Right lobe of liver (tissue), 6 donors: ENCODE measurements around the gene SLC13A5. TPM values are rescaled to one million over a fixed set of nuclear protein-coding genes. Genes with fewer than 3 reads are reported as not detected.
A peak's percentile ranks its signal among the peaks of the same experiment; 100 is the strongest.

Experiments
- ATAC-seq, 4 donors: fragments of 200-7000 bp; cut with Tn5 transposase; one replicate each; pipeline ENCODE4 v1.9.1; 2020; ENCODE audit warnings: mild to moderate bottlenecking in 4 of 4, moderate library complexity in 4 of 4
- DNase-seq, 3 donors: peaks; one replicate each; pipeline ENCODE4 v3.0.0-alpha.2; 2020
- H3K27ac ChIP-seq, 3 donors: fragments of 200-600 bp; one replicate each; pipeline ENCODE4 v1.8.0; 2022
- H3K27me3 ChIP-seq, 2 donors: fragments of 200-600 bp; one replicate each; pipeline ENCODE4 v1.8.0; 2022
- H3K36me3 ChIP-seq, 4 donors: fragments of 200-600 bp; sonication (generic) in 1 of 4; one replicate each; pipeline versions ENCODE4 v1.5.1 to v1.8.0; 2017 to 2022; ENCODE audit warnings: control low read depth in 1 of 4
- H3K4me1 ChIP-seq, 4 donors: fragments of 200-600 bp; sonication (generic) in 1 of 4; one replicate each; pipeline versions ENCODE4 v1.5.1 to v1.8.0; 2017 to 2022; ENCODE audit warnings: control low read depth in 1 of 4
- H3K4me3 ChIP-seq, 3 donors: fragments of 200-600 bp; one replicate each; pipeline ENCODE4 v1.8.0; 2022
- H3K9me3 ChIP-seq, 4 donors: fragments of 200-600 bp; sonication (generic) in 1 of 4; one replicate each; pipeline versions ENCODE4 v1.5.1 to v1.8.0; 2017 to 2022; ENCODE audit warnings: control low read depth in 1 of 4
- POLR2A ChIP-seq: fragments of 450-650 bp; IDR thresholded peaks from one replicate; pipeline ENCODE4 v1.6.1; 2017; ENCODE audit warnings: antibody characterized with exemption, mild to moderate bottlenecking
- WGBS: methylation state at CpG from one replicate; pipeline ENCODE4 v1.1.6; 2018; ENCODE audit warnings: low coverage, low lambda C conversion rate; ENCODE audit not compliant: insufficient coverage; ENCODE audit errors: missing lambda C conversion rate; 5-methylcytosine and 5-hydroxymethylcytosine counted together
- intact Hi-C, 2 donors: fragments of 100-400 bp; cut with DNase I; formaldehyde crosslinking; loops; one replicate each; pipeline versions ENCODE4 v1.11.2 to v1.14.1; 2022
- total RNA-seq, 6 experiments: library from RNA; depleted of rRNA in 2 of 6; stranded (reverse); fragments of >200 nt in 2 of 6; fragmentation: NEBNext Ultra II Directional in 3 of 6; extraction: Animal tissue kit (Norgen Biotek cat#: 25700) in 3 of 6; gene quantifications; one replicate each; pipeline versions ENCODE4 v1.1.0 to v1.2.4, GENCODE V29; 2016 to 2023
- TF ChIP-seq, protein P1 (sequence below), 4 donors: fragments of 200-600 bp in 3 of 4; fragments of 450-650 bp in 1 of 4; IDR thresholded peaks; one replicate each; pipeline versions ENCODE4 v1.5.1 to v1.8.0; 2016 to 2022; ENCODE audit warnings: antibody characterized with exemption in 4 of 4, mild to moderate bottlenecking in 2 of 4
- donor health status: DM: no; HTN: yes; CAD: no.
- donor health status: DM: no; HTN: no; CAD: no.
- donor health status: DM: no; HTN: no; CAD: no.
- donor health status: DM: no; HTN: yes; CAD: no.
- donor health status: DM: no; HTN: yes; CAD: no.

The SLC13A5 gene
- total RNA-seq, 6 experiments from 2014 or later: 142 to 383 (median 264) TPM

DNA sequence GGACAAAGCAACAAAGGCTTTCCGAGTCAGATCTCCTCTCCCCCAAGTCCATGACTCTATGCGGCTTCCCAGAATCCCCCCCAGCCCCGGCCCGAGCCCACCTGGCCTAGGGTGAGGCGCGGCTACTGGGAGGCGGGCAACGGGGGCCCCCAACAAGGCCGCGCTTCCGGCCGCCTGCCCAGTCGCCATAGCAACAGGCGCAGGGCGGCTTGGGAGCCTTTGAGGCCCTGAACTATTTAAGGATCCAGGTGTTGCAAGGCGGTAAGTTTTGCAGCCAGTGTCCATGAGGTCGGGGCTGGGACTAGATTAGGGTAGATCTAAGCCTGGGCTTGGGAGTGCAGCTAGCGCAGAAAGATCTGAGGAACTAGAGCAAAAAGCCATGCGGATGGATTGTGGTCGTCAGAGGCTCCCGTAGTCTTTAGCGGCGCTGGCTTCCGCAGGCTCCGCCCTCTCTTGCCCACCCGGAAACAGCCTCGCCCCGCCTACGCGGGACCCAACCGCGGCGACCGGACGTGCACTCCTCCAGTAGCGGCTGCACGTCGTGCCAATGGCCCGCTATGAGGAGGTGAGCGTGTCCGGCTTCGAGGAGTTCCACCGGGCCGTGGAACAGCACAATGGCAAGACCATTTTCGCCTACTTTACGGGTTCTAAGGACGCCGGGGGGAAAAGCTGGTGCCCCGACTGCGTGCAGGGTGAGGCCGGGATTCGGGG lies 72.5 kb downstream of the SLC13A5 start, which contains the start of the genes KIAA0753 and TXNDC17:
Gene KIAA0753 (minus strand): TSS at position 176 of the 711 bp plus-strand sequence. CDS start 5,608 bp downstream, outside the sequence.
Gene TXNDC17 (plus strand): TSS at position 525 of the 711 bp plus-strand sequence. CDS start 23 bp downstream, at position 548.
- intact Hi-C loops: no loop called here

GRCh38 chr17:6639586-6640535 lies 73.3 kb downstream of the SLC13A5 start:
- ATAC-seq: peak; percentile 25 to 50 (median 40)
- TF ChIP-seq, protein P1, sequence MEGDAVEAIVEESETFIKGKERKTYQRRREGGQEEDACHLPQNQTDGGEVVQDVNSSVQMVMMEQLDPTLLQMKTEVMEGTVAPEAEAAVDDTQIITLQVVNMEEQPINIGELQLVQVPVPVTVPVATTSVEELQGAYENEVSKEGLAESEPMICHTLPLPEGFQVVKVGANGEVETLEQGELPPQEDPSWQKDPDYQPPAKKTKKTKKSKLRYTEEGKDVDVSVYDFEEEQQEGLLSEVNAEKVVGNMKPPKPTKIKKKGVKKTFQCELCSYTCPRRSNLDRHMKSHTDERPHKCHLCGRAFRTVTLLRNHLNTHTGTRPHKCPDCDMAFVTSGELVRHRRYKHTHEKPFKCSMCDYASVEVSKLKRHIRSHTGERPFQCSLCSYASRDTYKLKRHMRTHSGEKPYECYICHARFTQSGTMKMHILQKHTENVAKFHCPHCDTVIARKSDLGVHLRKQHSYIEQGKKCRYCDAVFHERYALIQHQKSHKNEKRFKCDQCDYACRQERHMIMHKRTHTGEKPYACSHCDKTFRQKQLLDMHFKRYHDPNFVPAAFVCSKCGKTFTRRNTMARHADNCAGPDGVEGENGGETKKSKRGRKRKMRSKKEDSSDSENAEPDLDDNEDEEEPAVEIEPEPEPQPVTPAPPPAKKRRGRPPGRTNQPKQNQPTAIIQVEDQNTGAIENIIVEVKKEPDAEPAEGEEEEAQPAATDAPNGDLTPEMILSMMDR (IDR thresholded peaks at IDR 0.05): no peak
- TF ChIP-seq POLR2A: no peak
- 0% methylated on average over 35 of the region's 67 CpGs for WGBS
- DNase-seq: peak; percentile 49 to 64 (median 55)
- Histone ChIP-seq H3K27ac (peak overlapping the region in 2 of 3 donors; percentile 84 to 92), H3K4me1 (peaks cover 0 to 29% (median 9%) of the 10 kb centered on the region in 4 donors), H3K27me3 (no peaks in the 10 kb centered on the region), H3K4me3 (peak overlapping the region; percentile 85 to 98 (median 93)), H3K9me3 (no peaks in the 10 kb centered on the region), H3K36me3 (peaks cover 0 to 13% (median 4%) of the 10 kb centered on the region in 4 donors)
- intact Hi-C loops: loop anchor here (5.0 to 10.0 kb wide), 3 partner anchors 65 to 168 kb away; no protein-coding TSS in a partner anchor

More for the DNA sequence above, 72.5 kb downstream of the SLC13A5 start, which contains the start of the genes KIAA0753 and TXNDC17:
- peak; percentile 96 for DNase-seq
- ATAC-seq: peak; percentile 90 to 96 (median 93)
- Histone ChIP-seq H3K27me3 (no peaks in the 10 kb centered on the region), H3K4me1 (peaks cover 0 to 29% (median 9%) of the 10 kb centered on the region in 4 donors), H3K36me3 (peaks cover 0 to 14% (median 4%) of the 10 kb centered on the region in 4 donors), H3K4me3 (peak within 1 kb of the TSS; percentile 85 to 98 (median 93)), H3K9me3 (no peaks in the 10 kb centered on the region), H3K27ac (peak within 1 kb of the TSS; percentile 68 to 92 (median 84))
- 0% methylated on average over 40 of the region's 52 CpGs for WGBS
- TF ChIP-seq, protein P1 (IDR thresholded peaks at IDR 0.05): no peak
- peak; percentile 96 for TF ChIP-seq POLR2A

- TF ChIP-seq, protein P1 (IDR thresholded peaks at IDR 0.05): no peak
- no peak for TF ChIP-seq POLR2A
- intact Hi-C loops: loop anchor here (5.0 to 10.0 kb wide), 3 partner anchors 64 to 167 kb away; no protein-coding TSS in a partner anchor
- WGBS: 28% methylated on average over 6 of the region's 15 CpGs
- no peak for ATAC-seq
- no peaks in the 10 kb centered on the region for H3K9me3 ChIP-seq
- no peaks in the 10 kb centered on the region for H3K27me3 ChIP-seq
- DNase-seq: no peak
- no peak overlapping the region for H3K27ac ChIP-seq
- peaks cover 0 to 29% (median 9%) of the 10 kb centered on the region in 4 donors for H3K4me1 ChIP-seq
- peak overlapping the region; percentile 85 to 98 (median 93) for H3K4me3 ChIP-seq
- H3K36me3 ChIP-seq: peaks cover 0 to 8% (median 4%) of the 10 kb centered on the region in 4 donors
Measured at GRCh38 chr17:6639014-6639585, 74.1 kb downstream of the SLC13A5 start.
